Spleen (tissue), 7 donors: ENCODE measurements around the gene RPTOR.

Experiments
- CTCF ChIP-seq, 11 experiments: fragments of 200-600 bp in 7 of 11; fragments of 450-650 bp in 4 of 11; sonication (generic) in 4 of 11; IDR thresholded peaks in 8 of 11; conservative IDR thresholded peaks in 3 of 11; 1 replicate in 7 of 11; 2 replicates in 4 of 11; pipeline versions ENCODE4 v1.4.0 to v1.8.0; 2016 to 2021; ENCODE audit warnings: antibody characterized with exemption in 11 of 11, inconsistent platforms in 4 of 11, mild to moderate bottlenecking in 1 of 11
- POLR2A ChIP-seq, 3 donors: fragments of 450-650 bp; IDR thresholded peaks; one replicate each; pipeline ENCODE4 v1.5.1; 2017; ENCODE audit warnings: antibody characterized with exemption in 3 of 3, mild to moderate bottlenecking in 1 of 3
- donor health status: DM: no; HTN: no; CAD: no; lungs with moderate emphysema.
- donor health status: DM: no; HTN: no; CAD: no.
- donor health status: DM: no; HTN: no; CAD: no.

GRCh38 chr17:80518392-80518791 lies 26.2 kb upstream of the RPTOR start:
- TF ChIP-seq CTCF (IDR thresholded peaks at IDR 0.05 in 8 of 11, conservative IDR thresholded peaks at IDR 0.05 in 3 of 11) (no peak), POLR2A (IDR thresholded peaks at IDR 0.05) (no peak)
